HG02623 (cell line): Measurements from ENCODE around the gene SPOPL.
A peak's percentile ranks its signal among the peaks of the same experiment; 100 is the strongest.
"Not testable (repeated sequence)": the region's sequence is repeated elsewhere in the genome, so short reads cannot be mapped to it uniquely, and the experiment has no call there.

Source experiments
- ATAC-seq: cut with Tn5 transposase; IDR thresholded peaks from one replicate; pipeline ENCODE4 v1.9.1; 2021; ENCODE audit warnings: moderate library complexity; ENCODE audit not compliant: unreplicated experiment

The SPOPL gene

DNA sequence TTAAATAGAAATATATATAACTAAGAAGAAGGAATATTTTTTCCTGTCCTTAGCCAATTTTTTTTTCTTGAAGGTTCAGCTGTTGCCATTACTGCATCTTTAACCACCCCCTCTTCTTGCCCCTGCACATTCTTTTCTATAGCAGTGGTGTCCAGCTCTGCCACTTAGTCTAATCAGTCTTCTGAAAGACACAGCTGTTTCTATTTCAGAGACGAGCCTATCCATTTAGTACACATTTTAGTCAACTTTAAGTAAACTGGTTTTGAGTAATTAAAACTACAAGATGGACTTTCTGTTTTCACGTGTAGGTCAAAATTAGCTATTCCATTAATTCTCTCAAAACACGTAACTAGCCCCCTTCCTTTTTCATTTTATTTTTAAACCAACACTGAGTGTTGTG lies 21.0 kb downstream of the SPOPL start:
- peak; percentile 79 for ATAC-seq

DNA sequence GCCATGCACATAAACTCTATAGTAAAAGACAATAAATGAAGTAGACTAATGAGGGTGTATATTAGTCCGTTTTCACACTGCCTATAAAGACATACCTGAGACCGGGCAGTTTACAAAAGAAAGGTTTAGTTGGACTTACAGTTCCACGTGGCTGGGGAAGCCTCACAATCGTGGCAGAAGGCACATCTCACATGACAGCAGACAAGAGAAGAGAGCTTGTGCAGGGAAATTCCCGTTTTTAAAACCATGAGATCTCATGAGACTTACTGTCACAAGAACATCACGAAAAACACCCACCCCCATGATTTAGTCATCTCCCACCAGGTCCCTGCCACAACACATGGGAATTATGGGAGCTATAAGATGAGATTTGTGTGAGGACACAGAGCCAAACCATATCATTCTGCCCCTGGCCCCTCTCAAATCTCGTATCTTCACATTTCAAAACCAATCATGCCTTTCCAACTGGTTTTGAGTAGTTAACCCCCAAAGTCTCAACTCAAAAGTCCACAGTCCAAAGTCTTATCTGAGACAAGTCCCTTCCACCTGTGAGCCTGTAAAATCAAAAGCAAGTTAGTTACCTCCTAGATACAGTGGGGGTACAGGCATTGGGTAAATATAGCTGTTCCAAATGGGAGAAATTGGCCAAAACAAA lies 21.6 kb downstream of the SPOPL start:
- peak; percentile 33 for ATAC-seq

DNA sequence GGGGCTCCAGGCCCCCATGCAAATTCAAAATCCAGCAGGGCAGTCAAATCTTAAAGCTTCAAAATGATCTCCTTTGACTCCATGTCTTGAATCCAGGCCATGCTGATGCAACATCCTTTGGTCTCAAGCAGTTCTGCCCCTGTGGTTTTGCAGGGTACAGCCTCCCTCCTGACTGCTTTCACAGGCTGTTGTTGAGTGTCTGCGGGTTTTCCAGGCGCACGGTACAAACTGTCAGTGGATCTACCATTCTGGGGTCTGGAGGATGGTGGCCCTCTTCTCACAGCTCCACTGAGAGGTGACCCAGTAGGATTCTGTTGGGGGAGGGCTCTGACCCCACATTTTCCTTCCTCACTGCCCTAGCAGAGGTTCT lies 22.1 kb downstream of the SPOPL start:
- ATAC-seq, result not testable (repeated sequence)

DNA sequence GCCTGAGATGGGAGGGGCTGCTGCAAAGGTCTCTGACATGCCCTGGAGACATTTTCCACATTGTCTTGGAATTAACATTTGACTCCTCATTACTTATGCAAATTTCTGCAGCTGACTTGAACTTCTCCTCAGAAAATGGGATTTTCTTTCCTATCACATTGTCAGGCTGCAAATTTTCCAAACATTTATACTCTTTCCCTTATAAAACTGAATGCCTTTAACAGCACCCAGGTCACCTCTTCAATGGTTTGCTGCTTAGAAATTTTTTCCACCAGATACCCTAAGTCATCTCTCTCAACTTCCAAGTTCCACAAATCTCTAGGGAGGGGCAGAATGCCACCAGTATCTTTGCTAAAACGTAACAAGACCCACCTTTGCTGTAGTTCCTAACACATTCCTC lies 22.8 kb downstream of the SPOPL start:
- not testable (repeated sequence) for ATAC-seq

DNA sequence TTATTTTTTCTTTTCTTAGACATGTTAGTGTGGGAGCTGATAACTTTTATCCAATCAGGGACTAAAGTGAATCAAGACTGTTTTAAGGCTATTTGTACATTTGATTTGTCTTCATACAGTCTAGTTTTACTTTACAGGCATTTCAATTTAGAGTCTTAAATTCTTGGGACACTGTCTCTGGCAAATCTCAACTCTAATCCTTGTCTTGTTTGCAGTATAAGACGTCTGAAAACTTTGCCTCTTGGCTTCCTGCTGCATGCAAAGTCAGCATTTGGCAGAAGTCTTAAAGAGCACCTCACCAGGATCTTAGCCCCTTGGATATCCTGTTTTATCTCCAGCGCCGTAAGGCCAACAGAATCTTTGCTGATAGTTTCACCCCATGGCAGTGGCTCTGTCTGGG lies 30.3 kb downstream of the SPOPL start:
- ATAC-seq, result no peak

DNA sequence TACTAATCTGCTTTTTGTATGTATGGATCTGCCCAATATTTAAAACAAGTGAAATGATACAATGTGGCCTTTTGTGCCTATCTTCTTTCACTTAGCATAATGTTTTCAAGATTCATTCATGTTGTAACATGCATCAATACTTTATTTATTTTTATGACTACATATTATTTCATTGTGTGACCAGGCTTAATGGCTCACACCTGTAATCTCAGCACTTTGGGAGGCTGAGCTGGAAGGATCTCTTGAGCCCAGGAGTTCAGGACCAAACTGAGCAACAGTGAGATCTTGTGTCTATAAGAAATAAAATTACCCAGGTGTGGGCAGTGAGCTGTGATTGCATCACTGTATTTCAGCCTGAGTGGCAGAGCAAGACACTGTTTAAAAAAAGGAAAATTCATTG lies 33.2 kb downstream of the SPOPL start:
- no peak for ATAC-seq

DNA sequence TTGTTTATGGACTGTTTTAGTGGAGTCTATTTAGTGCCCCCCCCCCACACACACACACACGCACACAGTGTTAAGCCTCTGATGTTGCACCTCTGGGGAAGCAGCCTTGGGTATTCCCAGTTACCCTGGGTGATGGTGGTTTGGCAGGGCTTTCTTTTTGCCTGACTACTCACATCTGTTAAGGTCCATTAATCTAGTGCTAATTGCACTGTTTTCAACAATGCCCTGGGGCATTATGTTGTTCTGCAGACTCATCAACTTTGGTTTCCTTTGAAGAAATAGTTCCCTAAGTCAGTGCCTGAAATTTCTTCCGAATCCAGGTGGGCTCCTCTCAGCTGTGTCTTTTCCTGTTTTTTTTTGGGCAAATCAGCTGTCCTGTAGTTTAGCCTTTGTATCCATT lies 34.7 kb downstream of the SPOPL start:
- ATAC-seq, result peak; percentile 85

DNA sequence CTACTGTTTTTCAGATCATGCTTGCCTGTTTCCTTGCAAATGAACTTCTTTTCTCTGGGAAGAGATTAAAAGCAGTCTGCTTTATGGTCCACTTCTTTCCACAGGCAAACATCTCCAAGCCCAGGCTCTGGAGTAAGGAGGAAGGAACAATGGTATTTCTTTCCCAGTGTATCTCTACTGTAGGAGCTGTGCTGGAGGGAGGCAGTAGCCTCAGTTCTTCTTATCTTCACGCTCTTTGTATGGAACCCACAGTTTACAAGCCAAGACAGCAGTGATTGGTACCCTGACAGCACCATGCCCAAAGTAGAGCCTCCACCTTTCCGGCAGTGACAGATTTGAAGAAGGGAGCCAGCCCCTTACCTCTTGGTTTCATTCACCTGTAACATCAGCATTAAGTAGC lies 35.2 kb downstream of the SPOPL start:
- ATAC-seq, result no peak

DNA sequence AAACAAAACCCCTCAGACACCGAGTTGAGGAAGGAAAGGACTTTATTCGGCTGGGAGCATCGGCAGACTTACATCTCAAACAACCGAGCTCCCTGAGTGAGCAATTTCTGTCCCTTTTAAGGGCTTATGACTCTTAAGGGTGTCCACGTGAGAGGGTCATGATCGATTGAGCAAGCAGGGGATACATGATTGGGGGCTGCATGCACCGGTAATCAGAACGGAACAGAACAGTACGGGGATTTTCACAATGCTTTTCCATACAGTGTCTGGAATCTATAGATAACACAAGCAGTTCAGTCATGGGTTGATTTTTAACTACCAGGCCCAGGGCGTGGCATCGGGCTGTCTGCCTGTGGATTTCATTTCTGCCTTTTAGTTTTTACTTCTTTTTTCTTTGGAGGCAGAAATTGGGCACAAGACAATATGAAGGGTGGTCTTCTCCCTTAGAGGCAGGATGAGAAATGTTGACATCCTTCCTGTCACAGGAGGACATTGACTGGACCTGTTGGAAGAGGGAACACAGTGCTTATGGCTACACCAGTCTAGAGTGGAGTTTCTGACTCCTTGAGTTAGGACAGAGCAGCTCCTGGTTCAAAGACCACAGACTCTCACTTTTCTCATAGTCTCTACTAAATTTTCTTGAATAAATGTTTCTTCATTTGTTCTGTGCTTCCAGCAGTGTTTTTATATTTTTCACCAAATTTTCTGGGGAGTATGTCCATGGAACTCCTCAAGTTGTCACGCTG lies 35.8 kb downstream of the SPOPL start:
- no peak for ATAC-seq

DNA sequence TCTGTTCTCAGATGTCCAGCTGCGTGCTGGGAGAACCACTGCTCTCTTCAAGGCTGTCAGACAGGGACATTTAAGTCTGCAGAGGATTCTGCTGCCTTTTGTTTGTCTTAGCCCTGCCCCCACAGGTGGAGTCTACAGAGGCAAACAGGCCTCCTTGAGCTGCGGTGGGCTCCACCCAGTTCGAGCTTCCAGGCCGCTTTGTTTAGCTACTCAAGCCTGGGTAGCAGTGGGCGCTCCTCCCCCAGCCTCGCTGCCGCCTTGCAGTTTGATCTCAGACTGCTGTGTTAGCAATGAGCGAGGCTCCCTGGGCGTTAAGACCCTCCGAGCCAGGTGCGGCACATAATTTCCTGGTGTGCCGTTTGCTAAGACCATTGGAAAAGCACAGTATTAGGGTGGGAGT lies 42.6 kb downstream of the SPOPL start:
- not testable (repeated sequence) for ATAC-seq

DNA sequence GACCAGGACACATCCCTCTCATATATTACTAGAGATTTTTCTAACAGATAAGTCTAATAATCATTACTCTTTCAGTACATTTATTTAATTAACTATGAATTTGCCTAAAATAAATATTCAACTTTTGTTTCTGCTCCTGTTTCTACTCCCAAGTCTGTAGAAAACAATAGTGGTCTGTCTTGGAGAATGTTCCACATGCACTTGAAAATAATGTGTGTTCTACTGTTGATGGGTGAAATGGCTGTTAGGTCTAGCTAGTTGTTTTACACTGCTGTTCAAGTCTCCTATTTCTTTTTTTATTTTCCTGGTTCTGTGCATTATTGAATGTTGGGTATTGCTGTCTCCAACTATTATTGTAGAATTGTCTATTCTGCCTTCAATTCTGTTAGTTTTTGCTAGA lies 47.2 kb downstream of the SPOPL start:
- no peak for ATAC-seq

DNA sequence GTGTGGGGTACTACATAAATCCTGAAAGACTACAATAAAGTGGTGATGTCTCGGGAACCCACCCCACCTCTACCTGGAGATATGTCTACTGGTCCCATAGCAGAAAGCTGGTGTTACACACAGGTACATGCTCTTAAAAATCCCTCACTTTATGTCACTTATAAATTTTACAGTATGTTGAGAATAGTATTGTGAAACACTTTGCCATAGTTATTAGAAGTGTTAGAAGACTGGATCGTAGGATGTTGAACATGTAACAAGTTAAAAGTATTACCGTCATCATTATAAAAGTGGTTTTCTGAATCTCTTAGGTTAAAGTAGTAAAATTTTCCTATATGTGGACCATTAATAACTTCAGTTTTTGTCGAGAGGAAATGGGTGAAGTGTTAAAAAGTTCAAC lies 48.6 kb downstream of the SPOPL start:
- no peak for ATAC-seq

DNA sequence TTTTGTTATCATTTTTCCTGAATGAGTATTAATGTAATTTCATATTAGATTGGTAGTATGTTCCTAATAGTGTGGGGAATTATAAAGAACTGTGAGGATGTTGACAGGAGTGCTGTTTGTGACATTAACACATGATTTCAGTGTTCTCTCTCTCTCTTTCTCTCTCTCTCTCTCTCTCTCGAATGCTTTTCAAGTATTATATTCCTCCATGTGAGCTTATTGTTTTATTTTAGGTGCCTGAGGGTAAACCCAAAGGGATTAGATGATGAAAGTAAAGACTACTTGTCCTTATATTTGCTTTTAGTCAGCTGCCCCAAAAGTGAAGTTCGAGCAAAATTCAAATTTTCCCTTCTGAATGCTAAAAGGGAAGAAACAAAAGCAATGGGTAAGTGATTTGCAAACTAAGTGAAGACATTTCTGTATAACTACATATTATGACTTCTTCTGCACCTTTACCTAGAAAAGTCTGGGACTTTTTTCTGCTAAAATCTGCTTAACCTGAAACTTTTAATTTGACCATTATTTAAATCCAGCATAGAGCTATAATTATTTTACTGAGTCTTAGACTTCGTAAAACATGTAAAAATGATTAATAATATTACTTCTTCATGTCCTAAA lies 49.2 kb downstream of the SPOPL start:
- ATAC-seq, result no peak

DNA sequence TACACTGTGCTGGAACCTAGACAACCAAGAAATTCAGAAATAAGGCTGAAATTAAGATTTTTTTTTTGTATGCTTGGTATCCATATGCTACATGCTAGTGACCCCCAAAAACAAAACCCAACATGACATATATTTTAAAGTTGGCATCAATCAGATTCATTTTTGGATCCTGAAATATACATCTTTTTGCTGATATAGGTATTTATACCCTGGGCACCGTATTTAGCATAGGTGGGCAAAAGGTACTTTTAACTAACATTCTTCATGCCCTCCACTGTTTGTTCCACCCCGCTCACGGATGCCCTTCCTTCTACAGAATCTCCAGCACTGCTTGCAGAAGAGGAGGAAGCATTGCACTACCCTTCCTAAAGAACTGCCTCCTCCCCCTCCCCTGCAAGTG lies 52.6 kb downstream of the SPOPL start:
- ATAC-seq, result no peak

DNA sequence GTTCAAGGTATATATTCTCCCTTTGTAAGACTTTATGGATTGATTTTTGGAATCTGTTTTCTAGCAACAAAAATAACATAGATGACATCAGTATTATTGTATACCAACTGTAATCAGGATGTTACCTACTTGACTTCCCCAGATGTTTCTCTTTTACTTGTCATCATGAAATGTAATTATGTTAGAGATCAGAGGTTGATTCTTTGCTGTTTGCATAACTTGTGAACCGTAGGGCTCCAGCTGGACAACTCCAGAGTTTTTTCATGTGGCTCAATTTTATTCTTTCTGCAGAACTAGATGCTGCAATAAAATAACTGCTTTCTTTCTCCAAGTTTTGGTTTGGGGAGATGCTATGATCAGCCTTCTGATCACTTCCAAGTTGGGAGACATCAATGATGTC lies 58.1 kb downstream of the SPOPL start:
- no peak for ATAC-seq

DNA sequence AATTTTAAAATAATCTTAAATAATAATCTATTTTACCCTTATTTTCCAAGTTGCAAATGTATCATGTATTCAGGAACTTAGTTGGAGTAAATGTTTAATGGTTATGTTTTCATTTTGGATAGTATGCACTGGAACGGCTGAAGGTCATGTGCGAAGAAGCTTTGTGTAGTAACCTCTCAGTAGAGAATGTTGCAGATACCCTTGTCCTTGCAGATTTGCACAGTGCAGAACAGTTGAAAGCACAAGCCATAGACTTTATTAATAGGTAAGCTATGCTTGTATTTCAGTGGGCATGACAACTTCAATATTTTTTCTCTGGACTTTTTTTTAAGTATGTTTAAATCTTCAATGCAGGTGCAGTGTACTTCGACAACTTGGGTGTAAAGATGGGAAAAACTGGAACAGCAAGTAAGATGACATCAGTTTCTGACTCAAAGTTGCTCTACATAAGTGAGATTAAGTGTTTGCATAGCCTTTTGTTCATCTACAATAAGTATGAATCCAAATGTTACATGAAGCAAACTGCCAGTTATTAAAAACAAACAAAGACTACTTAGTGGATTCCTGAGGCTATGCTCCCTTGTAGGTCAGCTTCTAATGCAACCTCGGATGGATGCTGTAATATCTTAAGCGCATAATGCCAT lies 63.1 kb downstream of the SPOPL start:
- ATAC-seq, result no peak

DNA sequence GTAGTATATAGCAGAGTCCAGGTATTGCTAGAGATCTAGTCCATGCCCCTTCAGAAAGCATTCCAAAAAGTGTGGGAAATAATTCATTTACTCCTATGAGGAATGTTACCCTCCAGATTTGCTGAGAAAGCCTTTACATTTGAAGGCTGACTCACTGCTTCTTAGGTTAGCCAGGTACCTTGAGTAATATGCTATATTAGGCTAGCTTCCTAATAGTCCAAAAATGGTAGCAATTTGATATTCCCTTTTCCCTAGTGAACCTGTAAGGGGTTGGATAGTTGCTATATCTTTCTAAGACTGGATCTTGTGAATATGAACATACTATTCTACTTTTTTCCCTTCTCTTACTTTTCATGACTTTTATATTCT lies 63.6 kb downstream of the SPOPL start:
- ATAC-seq, result no peak

DNA sequence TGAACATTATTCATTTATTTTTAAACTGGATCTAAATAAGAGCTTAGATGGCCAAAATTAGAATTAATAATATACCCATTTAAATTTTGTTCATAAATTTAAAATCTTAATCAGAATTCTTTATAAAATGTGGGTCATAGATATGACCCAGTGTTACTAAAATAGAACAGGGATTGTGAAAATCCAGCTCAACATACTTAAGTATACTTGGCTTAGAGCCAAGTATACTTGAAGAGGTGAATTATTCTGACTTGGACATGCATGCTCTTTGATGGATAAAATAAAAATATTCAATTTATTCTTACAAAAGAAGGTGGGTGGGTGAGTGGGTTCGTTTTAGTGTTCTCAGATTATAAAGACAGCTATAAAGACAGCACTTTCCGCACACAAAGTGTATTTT lies 70.7 kb downstream of the SPOPL start:
- no peak for ATAC-seq

DNA sequence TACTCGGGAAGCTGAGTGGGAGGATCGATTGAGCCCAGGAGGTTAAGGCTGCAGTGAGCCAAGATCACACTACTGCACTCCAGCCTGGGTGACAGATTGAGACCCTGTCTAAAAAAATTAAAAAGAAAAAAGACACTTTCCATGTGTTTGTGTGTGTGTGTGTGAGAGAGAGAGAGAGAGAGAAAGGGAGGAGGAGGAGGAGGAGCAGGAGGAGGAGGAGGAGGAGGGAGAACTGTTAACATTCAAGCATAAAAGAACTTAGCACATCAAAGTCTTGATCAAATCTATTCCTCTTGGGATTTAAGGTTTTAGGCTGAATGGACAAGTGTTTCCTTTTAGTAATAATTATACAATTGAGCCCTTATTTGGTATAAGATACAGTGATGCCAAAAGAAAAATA lies 75.5 kb downstream of the SPOPL start:
- ATAC-seq, result no peak

DNA sequence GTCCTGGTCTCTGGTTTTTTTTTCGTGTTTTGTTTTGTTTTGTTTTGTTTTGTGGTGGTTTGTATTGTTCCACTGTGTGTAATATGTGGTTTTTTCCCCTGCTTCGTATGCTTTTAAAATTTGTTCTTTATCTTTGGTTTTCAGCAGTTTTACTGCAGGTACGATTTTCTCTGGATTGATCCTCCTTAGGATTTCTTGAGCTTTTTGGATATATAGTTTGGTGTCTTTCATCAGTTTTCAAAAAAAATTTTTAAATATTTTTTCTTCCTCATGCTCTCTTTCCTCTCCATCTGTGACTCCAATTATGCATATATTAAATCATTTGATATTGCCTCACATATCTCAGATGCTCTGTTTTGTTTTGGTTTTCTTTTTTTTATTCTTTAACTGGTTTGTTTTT lies 78.0 kb downstream of the SPOPL start:
- no peak for ATAC-seq

DNA sequence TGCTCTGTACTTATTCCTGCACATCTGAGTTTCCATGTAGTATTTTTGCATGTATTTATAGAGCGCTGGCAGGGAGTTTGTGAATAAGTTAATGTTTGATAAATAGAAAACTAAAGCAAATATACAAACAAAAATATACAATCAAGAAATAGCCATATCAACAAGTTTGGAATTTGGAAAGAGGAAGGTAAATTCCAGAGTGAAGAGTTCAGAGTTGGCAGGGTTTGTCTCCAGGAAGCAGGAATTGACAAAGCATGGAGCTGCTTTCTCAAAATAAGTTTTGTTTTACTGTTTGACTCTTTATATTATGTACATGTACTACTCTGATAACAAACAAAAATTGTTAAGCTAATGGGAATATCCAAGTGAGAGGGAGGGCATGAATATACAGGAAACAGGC lies 80.3 kb downstream of the SPOPL start:
- no peak for ATAC-seq

DNA sequence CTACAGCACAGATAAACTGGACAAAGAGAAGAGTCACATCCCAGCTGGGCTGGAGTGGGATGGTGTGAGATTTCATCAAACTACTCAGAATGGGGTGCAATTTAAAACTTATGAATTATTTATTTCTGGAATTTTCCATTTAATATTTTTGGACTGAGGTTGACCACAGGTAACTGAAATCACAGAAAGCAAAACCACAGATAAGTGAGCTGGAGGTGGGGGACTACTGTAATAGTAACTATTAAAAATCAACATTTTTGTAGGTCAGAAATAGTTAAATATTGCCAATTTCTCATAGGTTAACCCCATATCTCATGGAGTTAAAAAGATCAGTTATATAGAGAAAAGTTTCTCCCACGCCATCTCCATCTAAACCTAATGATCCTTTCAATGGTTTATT lies 88.1 kb downstream of the SPOPL start:
- ATAC-seq, result no peak
